Inferior parietal cortex (tissue), 1 donor: ENCODE data around the gene INO80C.
"Not testable (repeated sequence)": the region's sequence is repeated elsewhere in the genome, so short reads cannot be mapped to it uniquely, and the experiment has no call there.

Source experiments
- DNase-seq: peaks from one replicate; pipeline ENCODE4 v3.0.0-alpha.2; 2016; ENCODE audit errors: extremely low spot score

The INO80C gene

GRCh38 chr18:35489281-35489680 lies 8.5 kb downstream of the INO80C start:
- not testable (repeated sequence) for DNase-seq

- DNase-seq, result not testable (repeated sequence)
Observed at GRCh38 chr18:35488396-35488795, 9.4 kb downstream of the INO80C start.

GRCh38 chr18:35487525-35487924 lies 10.2 kb downstream of the INO80C start:
- not testable (repeated sequence) for DNase-seq

- DNase-seq, result no peak
Observed at GRCh38 chr18:35485852-35486251, 11.9 kb downstream of the INO80C start.

GRCh38 chr18:35484034-35484433 lies 13.7 kb downstream of the INO80C start:
- no peak for DNase-seq

- no peak for DNase-seq
Observed at GRCh38 chr18:35481960-35482366, 15.8 kb downstream of the INO80C start.

GRCh38 chr18:35479911-35480586 lies 17.7 kb downstream of the INO80C start:
- DNase-seq, result no peak

- DNase-seq, result no peak
Observed at GRCh38 chr18:35478520-35479435, 19.0 kb downstream of the INO80C start.

- DNase-seq, result no peak
Observed at GRCh38 chr18:35477974-35478373, 19.8 kb downstream of the INO80C start.

- DNase-seq, result no peak
Observed at GRCh38 chr18:35477497-35477896, 20.3 kb downstream of the INO80C start.

GRCh38 chr18:35474884-35475283 lies 22.9 kb downstream of the INO80C start:
- no peak for DNase-seq

- DNase-seq, result no peak
Observed at GRCh38 chr18:35473562-35473961, 24.2 kb downstream of the INO80C start.

GRCh38 chr18:35470435-35470834 lies 27.3 kb downstream of the INO80C start:
- DNase-seq, result no peak

- no peak for DNase-seq
Observed at GRCh38 chr18:35469725-35470124, 28.0 kb downstream of the INO80C start.

- no peak for DNase-seq
Observed at GRCh38 chr18:35468711-35469110, 29.0 kb downstream of the INO80C start.

GRCh38 chr18:35467624-35468016 lies 30.1 kb downstream of the INO80C start:
- no peak for DNase-seq

- DNase-seq, result no peak
Observed at GRCh38 chr18:35466815-35467623, 30.7 kb downstream of the INO80C start.

GRCh38 chr18:35466334-35466733 lies 31.4 kb downstream of the INO80C start:
- no peak for DNase-seq

- DNase-seq, result no peak
Observed at GRCh38 chr18:35465329-35465728, 32.4 kb downstream of the INO80C start.

- DNase-seq, result no peak
Observed at GRCh38 chr18:35464831-35465279, 32.9 kb downstream of the INO80C start.

- DNase-seq, result no peak
Observed at GRCh38 chr18:35463827-35464226, 33.9 kb downstream of the INO80C start.

GRCh38 chr18:35463050-35463449 lies 34.7 kb downstream of the INO80C start:
- DNase-seq, result no peak
